ENCODE measurements around the gene TMEM131. TPM values are rescaled to one million over a fixed set of nuclear protein-coding genes. Genes with fewer than 3 reads are reported as not detected.

Gene TMEM131
- polyA plus RNA-seq, 12 donors, result 43.5 to 68.5 (median 51.5) TPM; not detected in 1

DNA sequence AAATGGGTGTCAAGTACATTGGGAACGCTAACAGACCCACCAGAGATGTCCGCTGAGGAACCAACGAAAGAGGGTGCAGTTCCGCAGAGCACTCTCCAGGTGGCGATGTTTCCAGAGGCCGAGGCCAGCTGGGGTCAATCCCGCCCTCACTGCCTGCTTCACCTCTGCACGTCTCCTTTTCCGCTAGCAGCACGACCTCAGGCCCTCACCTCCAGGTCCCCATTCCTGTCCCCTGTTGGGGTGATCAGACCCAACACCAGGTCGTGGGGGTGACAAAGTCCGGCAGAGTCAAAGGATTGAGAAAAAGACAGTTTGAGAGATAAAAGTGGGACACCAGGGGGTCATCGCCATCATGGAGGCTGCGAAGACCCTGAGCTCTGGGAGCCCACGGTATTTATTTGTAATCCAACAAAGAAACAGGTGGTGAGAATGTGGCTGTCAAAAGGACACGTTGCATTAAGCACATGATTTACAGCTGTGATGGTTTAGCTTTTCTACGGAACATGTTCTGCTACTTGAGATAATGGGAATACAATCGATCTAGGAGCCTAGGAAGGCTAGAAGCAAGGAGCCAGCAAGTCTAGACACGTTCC is 255.1 kb downstream of the TMEM131 start:
- DNase-seq, result no peak

- no peak for DNase-seq
These were observed 255.9 kb downstream of the TMEM131 start for GRCh38 chr2:97739893-97740245.

GRCh38 chr2:97739020-97739892 is 256.5 kb downstream of the TMEM131 start:
- no peak for DNase-seq

- DNase-seq, result no peak
These were observed 257.3 kb downstream of the TMEM131 start for GRCh38 chr2:97738179-97739019.

DNA sequence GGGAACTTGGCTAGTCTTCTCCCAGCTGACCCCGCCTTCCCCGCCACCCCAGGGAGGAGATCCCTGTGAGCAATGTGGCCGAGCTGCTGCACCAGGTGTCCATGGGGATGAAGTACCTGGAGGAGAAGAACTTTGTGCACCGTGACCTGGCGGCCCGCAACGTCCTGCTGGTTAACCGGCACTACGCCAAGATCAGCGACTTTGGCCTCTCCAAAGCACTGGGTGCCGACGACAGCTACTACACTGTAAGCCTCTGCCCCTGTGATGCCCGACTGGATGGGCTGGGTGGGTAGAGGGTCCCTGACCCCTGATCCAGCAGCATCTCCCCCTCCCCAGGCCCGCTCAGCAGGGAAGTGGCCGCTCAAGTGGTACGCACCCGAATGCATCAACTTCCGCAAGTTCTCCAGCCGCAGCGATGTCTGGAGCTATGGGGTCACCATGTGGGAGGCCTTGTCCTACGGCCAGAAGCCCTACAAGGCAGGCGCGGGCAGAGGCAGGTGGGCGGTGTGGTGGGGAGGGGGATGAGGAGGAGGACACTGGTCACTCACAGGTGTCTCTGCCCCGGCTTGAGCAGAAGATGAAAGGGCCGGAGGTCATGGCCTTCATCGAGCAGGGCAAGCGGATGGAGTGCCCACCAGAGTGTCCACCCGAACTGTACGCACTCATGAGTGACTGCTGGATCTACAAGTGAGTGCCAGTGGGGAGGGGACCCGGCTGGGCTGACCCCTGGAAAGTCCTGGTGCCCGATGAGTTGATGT is 258.1 kb downstream of the TMEM131 start:
- no peak for DNase-seq

- no peak for DNase-seq
These were observed 259.0 kb downstream of the TMEM131 start for GRCh38 chr2:97736608-97737330.

DNA sequence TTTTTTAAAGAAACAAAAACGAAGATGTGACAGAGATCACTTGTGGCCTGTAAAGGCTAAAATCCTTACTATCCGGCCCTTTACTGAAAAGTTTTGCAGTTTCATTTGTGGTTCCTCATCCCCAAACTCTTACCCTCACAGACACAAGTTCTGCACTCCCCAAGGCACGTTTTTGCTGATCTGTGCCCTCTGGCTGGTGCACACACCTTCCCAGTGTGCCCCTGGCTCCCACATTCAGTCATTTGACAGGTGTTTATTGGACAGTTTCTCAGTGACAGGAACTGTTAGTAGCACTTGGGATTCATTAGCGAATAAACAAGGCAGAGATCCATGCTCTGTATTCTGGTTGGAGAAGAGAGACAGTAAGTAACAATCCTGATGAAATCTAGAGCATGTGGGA is 259.6 kb downstream of the TMEM131 start:
- no peak for DNase-seq

DNA sequence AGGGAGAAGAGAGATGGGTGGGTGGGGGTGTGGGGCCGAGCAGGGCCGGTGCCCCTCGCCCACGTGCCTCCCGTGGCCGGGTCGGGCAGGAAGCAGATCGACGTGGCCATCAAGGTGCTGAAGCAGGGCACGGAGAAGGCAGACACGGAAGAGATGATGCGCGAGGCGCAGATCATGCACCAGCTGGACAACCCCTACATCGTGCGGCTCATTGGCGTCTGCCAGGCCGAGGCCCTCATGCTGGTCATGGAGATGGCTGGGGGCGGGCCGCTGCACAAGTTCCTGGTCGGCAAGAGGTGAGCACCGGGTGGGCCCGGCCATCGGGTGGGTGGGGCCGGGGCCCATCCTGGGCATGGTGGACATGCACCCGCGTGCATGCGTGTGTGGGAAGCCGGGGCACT is 260.6 kb downstream of the TMEM131 start:
- no peak for DNase-seq

DNA sequence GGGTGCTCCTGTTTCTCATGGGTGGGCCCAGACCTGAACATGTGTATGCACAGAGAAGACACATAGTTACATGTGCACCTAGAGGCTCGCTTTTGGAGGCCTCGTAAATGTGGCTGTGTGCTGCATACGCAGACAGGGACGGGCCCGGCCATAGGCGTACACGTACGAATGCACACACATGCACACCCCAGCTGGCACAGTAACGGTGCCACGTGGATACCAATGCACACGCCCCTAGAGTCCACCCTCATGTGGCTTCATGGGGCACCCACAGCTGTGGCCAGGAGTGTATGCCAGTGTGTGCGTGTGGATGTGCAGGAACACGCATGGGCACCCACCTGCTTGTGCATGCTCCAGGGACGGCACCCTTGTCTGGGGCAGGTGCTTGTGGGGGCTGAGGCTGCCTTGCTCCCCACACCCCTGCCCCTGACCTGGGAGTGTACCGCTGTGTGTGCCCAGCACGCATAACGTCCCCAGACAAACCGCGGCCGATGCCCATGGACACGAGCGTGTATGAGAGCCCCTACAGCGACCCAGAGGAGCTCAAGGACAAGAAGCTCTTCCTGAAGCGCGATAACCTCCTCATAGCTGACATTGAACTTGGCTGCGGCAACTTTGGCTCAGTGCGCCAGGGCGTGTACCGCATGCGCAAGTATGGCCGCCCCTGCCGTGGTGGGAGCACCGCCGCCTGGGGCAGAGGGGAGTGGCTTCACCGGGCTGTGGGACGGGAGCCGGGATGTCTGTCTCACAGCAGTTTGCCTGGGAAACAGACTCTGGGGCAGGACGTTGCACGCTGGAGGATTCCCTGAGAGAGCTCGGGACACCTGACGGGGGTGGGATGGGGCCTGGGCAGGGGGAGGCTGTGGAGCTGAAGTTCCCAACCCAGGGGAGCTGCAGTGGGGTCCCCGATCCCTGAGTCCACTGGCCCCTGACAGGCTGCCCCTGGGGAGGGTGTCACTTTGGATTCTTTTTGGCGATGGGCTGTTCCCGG is 261.4 kb downstream of the TMEM131 start:
- DNase-seq, result no peak

- no peak for DNase-seq
These were observed 262.3 kb downstream of the TMEM131 start for GRCh38 chr2:97733341-97734035.

DNA sequence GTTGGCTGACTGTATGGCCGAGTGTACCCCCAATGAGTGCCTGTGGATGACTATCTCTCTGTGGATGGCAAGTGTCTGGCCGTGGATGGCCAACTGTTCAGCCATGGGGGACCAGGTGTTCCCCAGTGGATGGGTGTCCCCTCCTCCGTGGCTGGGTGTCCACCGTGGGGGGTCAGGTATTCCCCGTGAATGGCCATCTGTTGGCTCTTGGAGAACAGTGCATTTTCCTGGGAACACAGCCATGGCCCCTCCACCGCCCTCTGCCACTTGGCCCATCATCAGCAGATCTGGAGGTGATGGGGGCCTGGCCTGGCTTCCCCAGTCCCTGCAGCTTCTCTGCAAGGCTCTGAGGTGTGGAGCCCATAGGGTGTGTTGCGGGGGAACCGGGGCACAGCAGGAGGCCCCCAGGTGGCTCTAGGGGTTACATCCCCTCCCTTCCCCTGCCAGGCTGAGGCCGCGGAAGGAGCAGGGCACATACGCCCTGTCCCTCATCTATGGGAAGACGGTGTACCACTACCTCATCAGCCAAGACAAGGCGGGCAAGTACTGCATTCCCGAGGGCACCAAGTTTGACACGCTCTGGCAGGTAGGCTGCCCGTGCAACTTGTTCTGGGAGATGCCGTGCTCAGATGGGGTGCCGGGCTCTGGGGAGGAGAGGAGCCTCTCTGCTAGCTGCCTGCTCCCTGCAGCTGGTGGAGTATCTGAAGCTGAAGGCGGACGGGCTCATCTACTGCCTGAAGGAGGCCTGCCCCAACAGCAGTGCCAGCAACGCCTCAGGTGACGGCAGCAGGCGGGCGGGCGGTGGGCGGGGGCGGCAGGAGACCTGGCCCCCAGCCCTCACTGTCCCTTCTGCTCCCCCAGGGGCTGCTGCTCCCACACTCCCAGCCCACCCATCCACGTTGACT is 263.1 kb downstream of the TMEM131 start:
- no peak for DNase-seq

- DNase-seq, result no peak
These were observed 264.3 kb downstream of the TMEM131 start for GRCh38 chr2:97731274-97732020.

DNA sequence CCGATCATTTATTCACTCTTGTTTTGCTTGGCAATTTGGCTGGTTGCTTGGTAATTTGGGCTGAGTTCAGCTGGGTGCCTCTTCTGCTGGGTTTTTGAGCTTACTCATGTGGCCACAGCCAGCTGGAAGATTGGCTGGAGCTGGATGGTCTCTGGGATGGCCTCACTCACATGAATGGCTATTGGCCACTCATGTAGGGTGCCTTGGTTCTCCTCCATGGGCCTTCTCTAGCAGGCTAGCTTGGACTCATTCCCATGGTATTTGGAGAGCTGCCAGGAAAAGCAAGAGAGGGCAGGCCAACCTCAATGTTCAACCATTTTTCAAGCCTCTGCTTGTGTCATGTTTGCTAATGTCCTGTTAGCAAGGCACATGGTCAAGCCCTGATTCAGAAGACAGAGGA is 265.5 kb downstream of the TMEM131 start:
- no peak for DNase-seq

DNA sequence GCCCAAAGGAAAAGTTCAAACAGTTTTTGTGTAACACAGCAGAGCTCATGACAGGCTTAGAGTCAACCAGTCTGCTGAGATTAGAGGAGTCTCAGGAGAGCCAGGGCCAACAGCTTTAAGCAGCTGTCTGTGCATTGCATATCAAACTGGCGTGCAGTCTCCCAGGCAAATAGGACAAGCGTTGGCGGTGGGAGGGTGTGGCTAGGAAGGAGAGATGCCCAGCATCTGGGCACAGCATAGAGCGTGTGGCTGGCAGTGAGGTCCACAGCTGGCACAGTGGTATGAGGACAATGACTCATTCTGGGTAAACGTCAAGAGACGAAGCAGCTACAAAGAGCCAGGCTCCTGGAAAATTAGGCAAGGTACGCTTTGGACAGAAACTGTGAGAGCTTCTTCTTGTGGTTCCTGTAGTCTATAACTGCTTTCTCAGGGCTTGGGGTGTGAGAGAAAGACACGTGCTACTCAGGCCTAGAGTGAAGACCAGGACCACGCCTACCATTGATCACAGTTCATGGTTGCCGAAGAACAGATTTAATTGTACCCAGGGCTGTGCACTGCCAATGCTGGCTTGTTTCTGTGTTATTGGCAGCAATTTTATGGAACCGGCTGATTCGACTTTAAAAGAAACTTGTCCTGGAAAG is 267.5 kb downstream of the TMEM131 start:
- peak; percentile 27 for DNase-seq

DNA sequence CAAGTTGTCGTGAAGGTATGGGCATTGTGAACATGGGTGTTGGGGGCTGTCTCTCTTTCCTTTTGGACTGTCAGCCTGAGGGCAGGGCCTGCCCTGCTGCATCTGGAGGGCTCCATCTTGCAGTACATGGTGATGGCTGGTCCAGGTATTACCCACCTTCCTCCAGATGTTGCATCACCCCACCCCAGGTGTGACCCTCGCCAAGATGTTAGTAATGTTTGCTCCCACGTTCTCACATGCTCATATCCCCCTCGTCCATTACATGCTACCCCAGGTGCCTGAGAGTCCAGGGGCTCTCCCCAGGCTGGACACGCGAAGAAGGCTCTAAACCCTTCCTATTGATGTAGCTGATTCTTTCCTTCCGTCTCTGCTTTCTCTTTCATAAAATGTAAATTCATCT is 268.5 kb downstream of the TMEM131 start:
- no peak for DNase-seq

- no peak for DNase-seq
These were observed 269.3 kb downstream of the TMEM131 start for GRCh38 chr2:97726261-97727064.

All from muscle of arm (tissue), 12 donors.